Neuronal stem cell (in vitro differentiated cells): ENCODE results near the gene ATR.
A peak's percentile ranks its signal among the peaks of the same experiment; 100 is the strongest.
"Not testable (repeated sequence)": the region's sequence is repeated elsewhere in the genome, so short reads cannot be mapped to it uniquely, and the experiment has no call there.

Experiments used
- DNase-seq: peaks from one replicate; pipeline ENCODE4 v3.0.0-alpha.2; 2013; ENCODE audit warnings: low spot score
- H2AFZ ChIP-seq: one replicate; pipeline ENCODE4 v1.6.1; 2013; ENCODE audit warnings: mild to moderate bottlenecking, low read length, inconsistent platforms
- H2AK5ac ChIP-seq: 2 replicates; pipeline ENCODE4 v1.6.1; 2013; ENCODE audit warnings: low read depth, mild to moderate bottlenecking, inconsistent platforms, low read length, moderate library complexity, mixed read lengths
- H2BK120ac ChIP-seq: 2 replicates; pipeline ENCODE4 v1.6.1; 2013; ENCODE audit warnings: low read depth, mild to moderate bottlenecking, inconsistent platforms, low read length, moderate library complexity, mixed read lengths
- H2BK12ac ChIP-seq: one replicate; pipeline ENCODE4 v1.6.1; 2013; ENCODE audit warnings: low read length, inconsistent platforms
- H2BK15ac ChIP-seq: 2 replicates; pipeline ENCODE4 v1.6.1; 2013; ENCODE audit warnings: mild to moderate bottlenecking, low read length, inconsistent platforms, mixed read lengths
- H2BK5ac ChIP-seq: one replicate; pipeline ENCODE4 v1.6.1; 2013; ENCODE audit warnings: inconsistent platforms, mild to moderate bottlenecking, low read length, moderate library complexity
- H3K14ac ChIP-seq: one replicate; pipeline ENCODE4 v1.6.1; 2013; ENCODE audit warnings: low read length, inconsistent platforms
- H3K18ac ChIP-seq: 2 replicates; pipeline ENCODE4 v1.6.1; 2013; ENCODE audit warnings: low read length, inconsistent platforms
- H3K23ac ChIP-seq: 2 replicates; pipeline ENCODE4 v1.6.1; 2013; ENCODE audit warnings: low read depth, mild to moderate bottlenecking, mixed read lengths, low read length, inconsistent platforms; ENCODE audit not compliant: poor library complexity
- H3K27ac ChIP-seq: replicated peaks from 3 replicates; pipeline ENCODE4 v1.5.1; 2013; ENCODE audit warnings: low read length, inconsistent platforms
- H3K27me3 ChIP-seq, 3 experiments: 2 replicates each; pipeline ENCODE4 v1.6.1; 2013; ENCODE audit warnings: low read length in 3 of 3, mild to moderate bottlenecking in 2 of 3, inconsistent platforms in 1 of 3, low read depth in 1 of 3, mixed read lengths in 1 of 3, moderate library complexity in 1 of 3; ENCODE audit not compliant: control insufficient read depth in 3 of 3, insufficient read depth in 3 of 3
- H3K36me3 ChIP-seq, 2 donors: replicated peaks in 1 of 2; 2 replicates each; pipeline ENCODE4 v1.6.1; 2013; ENCODE audit warnings: low read length in 2 of 2; ENCODE audit not compliant: control insufficient read depth in 2 of 2, insufficient read depth in 2 of 2
- H3K4ac ChIP-seq: 2 replicates; pipeline ENCODE4 v1.6.1; 2013; ENCODE audit warnings: inconsistent platforms, mild to moderate bottlenecking, low read length, moderate library complexity
- H3K4me1 ChIP-seq, 2 donors: 1 replicate in 1 of 2; 2 replicates in 1 of 2; pipeline ENCODE4 v1.6.1; 2013; ENCODE audit warnings: low read length in 2 of 2, low read depth in 1 of 2; ENCODE audit not compliant: control insufficient read depth in 2 of 2, insufficient read depth in 1 of 2
- H3K4me2 ChIP-seq: one replicate; pipeline ENCODE4 v1.6.1; 2013; ENCODE audit warnings: mild to moderate bottlenecking, low read length, inconsistent platforms; ENCODE audit not compliant: insufficient read depth, poor library complexity, severe bottlenecking
- H3K4me3 ChIP-seq, 2 donors: 2 replicates each; pipeline ENCODE4 v1.5.1; 2013; ENCODE audit warnings: low read length in 2 of 2, mild to moderate bottlenecking in 2 of 2, inconsistent platforms in 1 of 2, moderate library complexity in 1 of 2
- H3K79me1 ChIP-seq: one replicate; pipeline ENCODE4 v1.6.1; 2013; ENCODE audit warnings: low read depth, mild to moderate bottlenecking, inconsistent platforms, low read length, moderate library complexity
- H3K9ac ChIP-seq: one replicate; pipeline ENCODE4 v1.6.1; 2013; ENCODE audit warnings: mild to moderate bottlenecking, low read depth, low read length, inconsistent platforms; ENCODE audit not compliant: poor library complexity
- H3K9me3 ChIP-seq, 2 donors: replicated peaks in 1 of 2; 2 replicates each; pipeline versions ENCODE3 to v1.6.1; 2013; ENCODE audit warnings: low read length in 2 of 2, mild to moderate bottlenecking in 2 of 2, inconsistent platforms in 1 of 2, low read depth in 1 of 2, mixed read lengths in 1 of 2, moderate library complexity in 1 of 2; ENCODE audit not compliant: control insufficient read depth in 2 of 2, insufficient read depth in 1 of 2
- H4K8ac ChIP-seq: one replicate; pipeline ENCODE4 v1.6.1; 2013; ENCODE audit warnings: low read depth, mild to moderate bottlenecking, inconsistent platforms, low read length, moderate library complexity
- H4K91ac ChIP-seq: one replicate; pipeline ENCODE4 v1.6.1; 2013; ENCODE audit warnings: low read length, low read depth, mild to moderate bottlenecking, inconsistent platforms; ENCODE audit not compliant: poor library complexity
- WGBS, 2 donors: extraction: QIAGEN DNeasy Blood & Tissue Kit; methylation state at CpG; one replicate each; pipeline ENCODE4 v1.1.7; 2013; ENCODE audit warnings: missing lambda C conversion rate in 2 of 2, mixed read lengths in 1 of 2; ENCODE audit not compliant: insufficient read length in 2 of 2, insufficient replicate concordance in 1 of 2; ENCODE audit errors: extremely low coverage in 2 of 2; 5-methylcytosine and 5-hydroxymethylcytosine counted together

Gene ATR

DNA sequence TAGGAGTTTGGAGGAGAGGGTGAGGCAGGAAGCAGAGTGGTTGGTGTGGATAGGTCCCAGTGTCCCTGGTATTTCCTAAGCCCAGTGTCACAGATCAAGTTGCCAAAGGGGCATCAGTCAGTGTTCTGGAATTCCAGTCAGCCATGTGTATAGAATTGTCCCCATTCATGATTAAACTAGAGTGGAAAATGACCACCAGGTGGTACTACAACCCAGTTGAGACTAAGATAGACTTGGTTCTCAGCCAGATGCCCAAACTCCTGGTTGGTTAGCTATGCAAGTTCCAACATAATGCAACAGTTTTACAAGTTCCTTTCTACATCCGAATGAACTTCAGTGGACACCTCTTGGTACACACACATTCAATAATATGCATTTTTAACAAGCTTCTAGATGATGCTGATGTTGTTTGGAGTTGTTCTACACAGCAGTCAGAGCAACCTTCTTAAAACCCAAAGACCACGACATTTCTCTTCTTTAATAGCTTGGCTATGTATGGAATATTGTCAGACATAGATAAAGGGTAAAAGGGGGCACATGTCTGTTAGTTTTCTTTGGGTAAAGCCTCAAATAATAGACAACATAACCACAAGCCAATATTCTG is 8.4 kb upstream of the ATR start:
- Histone ChIP-seq H4K91ac (no peak overlapping the region), H2BK120ac (no peak overlapping the region), H3K9ac (no peak overlapping the region), H2AK5ac (no peak overlapping the region), H3K27me3 (no peaks in the 10 kb centered on the region), H3K4me3 (no peak overlapping the region), H3K79me1 (no peaks in the 10 kb centered on the region), H3K23ac (no peak overlapping the region), H3K27ac (no peak overlapping the region), H3K9me3 (peaks cover 0 to 3% of the 10 kb centered on the region in 2 donors), H4K8ac (no peak overlapping the region), H3K4me1 (no peaks in the 10 kb centered on the region), H3K4me2 (no peak overlapping the region), H3K36me3 (no peaks in the 10 kb centered on the region), H2BK12ac (no peak overlapping the region), H3K18ac (no peak overlapping the region), H2BK5ac (no peak overlapping the region), H3K4ac (no peak overlapping the region), H2AFZ (no peak overlapping the region), H3K14ac (no peak overlapping the region), H2BK15ac (no peak overlapping the region)
- WGBS, 2 donors, result no CpG with 5 or more reads among the region's 2 CpGs
- DNase-seq, result peak; percentile 58

DNA sequence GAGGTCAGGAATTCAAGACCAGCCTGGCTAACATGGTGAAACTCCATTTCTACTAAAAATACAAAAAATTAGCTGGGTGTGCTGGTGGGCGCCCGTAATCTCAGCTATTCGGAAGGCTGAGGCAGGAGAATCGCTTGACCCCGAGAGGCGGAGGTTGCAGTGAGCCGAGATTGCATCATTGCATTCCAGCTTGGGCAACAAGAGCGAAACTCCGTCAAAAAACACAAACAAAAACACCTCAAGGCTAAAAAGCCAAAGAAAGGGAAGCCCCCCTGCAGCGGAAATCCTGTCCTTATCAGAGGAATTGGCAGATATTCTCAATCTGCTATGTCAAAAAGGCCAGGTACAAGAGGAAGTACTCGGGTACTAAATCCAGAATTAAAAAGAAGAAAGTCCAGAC is 2.5 kb upstream of the ATR start:
- H2BK15ac ChIP-seq, H3K23ac ChIP-seq, H3K4me1 ChIP-seq, H3K4me2 ChIP-seq, H2AFZ ChIP-seq, H2BK12ac ChIP-seq, DNase-seq, H4K8ac ChIP-seq, H3K36me3 ChIP-seq, H3K9me3 ChIP-seq, H2AK5ac ChIP-seq, H2BK120ac ChIP-seq, H3K27ac ChIP-seq, H3K27me3 ChIP-seq, H3K4ac ChIP-seq, H3K9ac ChIP-seq, H3K4me3 ChIP-seq, H3K79me1 ChIP-seq, H3K14ac ChIP-seq, H4K91ac ChIP-seq, H2BK5ac ChIP-seq, H3K18ac ChIP-seq: not testable (repeated sequence)
- WGBS, 2 donors, result no CpG with 5 or more reads among the region's 11 CpGs

DNA sequence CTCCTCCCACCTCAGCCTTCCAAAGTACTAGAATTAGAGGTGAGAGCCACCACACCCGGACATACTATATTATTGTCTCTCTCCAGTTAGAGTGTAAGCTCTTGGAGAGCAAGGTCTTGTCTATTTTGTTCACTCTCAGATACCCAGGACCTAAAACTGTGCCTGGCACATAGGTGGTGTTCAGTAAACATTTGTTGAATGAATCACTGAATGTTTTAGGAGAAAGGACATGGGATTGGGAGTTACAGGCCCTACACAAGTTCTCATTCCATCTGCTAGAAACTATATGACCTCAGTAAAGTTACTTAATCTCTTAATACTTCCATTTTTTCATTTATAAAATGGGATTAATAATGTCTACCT is 1.5 kb upstream of the ATR start:
- H3K18ac ChIP-seq, result no peak overlapping the region
- H2BK15ac ChIP-seq, result no peak overlapping the region
- no peak overlapping the region for H3K27ac ChIP-seq
- H2AFZ ChIP-seq, result no peak overlapping the region
- H4K8ac ChIP-seq, result no peak overlapping the region
- H3K23ac ChIP-seq, result no peak overlapping the region
- H3K9me3 ChIP-seq, result peaks cover 0 to 3% of the 10 kb centered on the region in 2 donors
- no peaks in the 10 kb centered on the region for H3K79me1 ChIP-seq
- H3K4me3 ChIP-seq, result no peak overlapping the region
- H2BK12ac ChIP-seq, result no peak overlapping the region
- H4K91ac ChIP-seq, result no peak overlapping the region
- WGBS, 2 donors, result no CpG with 5 or more reads among the region's 1 CpG
- no peaks in the 10 kb centered on the region for H3K27me3 ChIP-seq
- DNase-seq, result no peak
- no peak overlapping the region for H2AK5ac ChIP-seq
- no peak overlapping the region for H3K14ac ChIP-seq
- no peak overlapping the region for H2BK5ac ChIP-seq
- H3K36me3 ChIP-seq, result peaks cover 0 to 7% of the 10 kb centered on the region in 2 donors
- H3K9ac ChIP-seq, result no peak overlapping the region
- H3K4me1 ChIP-seq, result peaks cover 0 to 4% of the 10 kb centered on the region in 2 donors
- H3K4ac ChIP-seq, result no peak overlapping the region
- no peak overlapping the region for H3K4me2 ChIP-seq
- H2BK120ac ChIP-seq, result no peak overlapping the region

DNA sequence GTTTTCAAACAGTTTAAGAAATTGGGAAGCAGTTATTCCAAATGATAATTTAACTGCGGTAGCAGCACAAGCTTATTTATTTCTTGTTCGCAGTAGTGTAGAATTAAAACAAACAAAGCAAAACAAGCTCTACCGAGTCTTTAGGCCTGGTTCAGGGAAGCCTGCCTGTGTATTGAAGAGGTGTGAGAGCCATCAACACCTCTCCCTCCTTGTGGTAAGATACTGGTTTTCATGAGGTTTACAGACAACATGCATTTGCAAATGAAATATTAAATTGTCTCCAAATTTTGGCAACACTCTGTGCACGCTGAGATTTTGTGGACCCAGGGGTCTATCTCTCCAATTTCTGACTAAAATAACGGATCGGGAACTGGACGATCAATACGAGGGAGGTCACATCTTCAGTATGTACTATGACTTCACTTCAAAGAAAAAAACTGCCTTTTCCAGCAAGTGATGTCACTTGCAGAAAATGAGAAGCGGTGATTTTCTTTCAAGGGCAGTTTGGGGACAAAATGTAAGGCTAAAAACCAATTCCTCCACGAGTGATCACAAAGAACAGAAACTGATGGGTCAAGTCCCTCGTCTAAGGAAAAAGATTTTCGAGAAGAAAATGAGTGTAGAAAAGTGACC is 721 bp downstream of the ATR start:
- H3K23ac ChIP-seq, result no peak overlapping the region
- H3K9me3 ChIP-seq, result no peaks in the 10 kb centered on the region
- H2BK12ac ChIP-seq, result no peak overlapping the region
- H3K4me3 ChIP-seq, result peak overlapping the region; percentile 81 to 95
- H3K27me3 ChIP-seq, result no peaks in the 10 kb centered on the region
- DNase-seq, result no peak
- H3K4me1 ChIP-seq, result peaks cover 0 to 5% of the 10 kb centered on the region in 2 donors
- peaks cover 0 to 7% of the 10 kb centered on the region in 2 donors for H3K36me3 ChIP-seq
- H3K4me2 ChIP-seq, result peak overlapping the region; percentile 80
- no peak overlapping the region for H2AK5ac ChIP-seq
- H2BK15ac ChIP-seq, result no peak overlapping the region
- H3K4ac ChIP-seq, result no peak overlapping the region
- H4K8ac ChIP-seq, result no peak overlapping the region
- H3K9ac ChIP-seq, result no peak overlapping the region
- H3K79me1 ChIP-seq, result no peaks in the 10 kb centered on the region
- no peak overlapping the region for H2BK120ac ChIP-seq
- H2BK5ac ChIP-seq, result no peak overlapping the region
- WGBS, 2 donors, result no CpG with 5 or more reads among the region's 12 CpGs
- H4K91ac ChIP-seq, result no peak overlapping the region
- no peak overlapping the region for H3K18ac ChIP-seq
- H2AFZ ChIP-seq, result peak overlapping the region; percentile 89
- no peak overlapping the region for H3K27ac ChIP-seq
- H3K14ac ChIP-seq, result no peak overlapping the region
